CD4-positive, alpha-beta T cell treated with Interleukin-2 at 100 ng/mL for 4 hours (primary cell): Measurements from ENCODE around the gene NOL4L.

ENCODE experiments used
- DNase-seq: peaks from one replicate; pipeline ENCODE4 v3.0.0-alpha.2; 2020; ENCODE audit warnings: low spot score

The NOL4L gene

DNA sequence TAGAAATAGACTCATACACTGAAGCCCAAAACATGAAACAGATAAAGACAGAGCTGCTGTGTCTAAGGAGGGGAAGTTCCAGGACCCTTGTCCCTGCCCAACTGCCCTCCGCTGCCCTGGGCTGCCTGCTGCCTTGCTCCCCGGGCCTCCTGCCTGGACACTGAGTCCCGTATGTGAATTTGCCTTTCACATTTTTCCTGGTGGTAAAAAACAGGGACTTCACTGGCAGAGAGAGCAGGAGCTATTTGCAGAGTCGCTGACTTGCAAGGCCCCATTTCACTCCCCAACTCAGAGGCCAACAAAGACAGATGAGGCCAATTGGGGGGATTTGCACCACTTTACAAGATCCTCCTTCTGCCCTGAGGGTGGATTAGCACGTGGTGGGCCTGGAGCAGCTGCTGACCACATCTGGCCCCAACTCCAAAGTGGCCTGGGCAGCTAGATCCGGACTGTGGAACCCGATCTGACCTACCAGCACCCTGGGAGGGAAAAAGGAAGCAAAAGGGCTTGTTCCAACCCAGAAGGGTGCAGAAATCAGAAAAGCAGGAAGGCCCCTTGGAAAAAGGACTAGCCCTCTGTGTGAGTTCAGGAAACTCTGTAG lies 61.4 kb downstream of the NOL4L start:
- DNase-seq: no peak

DNA sequence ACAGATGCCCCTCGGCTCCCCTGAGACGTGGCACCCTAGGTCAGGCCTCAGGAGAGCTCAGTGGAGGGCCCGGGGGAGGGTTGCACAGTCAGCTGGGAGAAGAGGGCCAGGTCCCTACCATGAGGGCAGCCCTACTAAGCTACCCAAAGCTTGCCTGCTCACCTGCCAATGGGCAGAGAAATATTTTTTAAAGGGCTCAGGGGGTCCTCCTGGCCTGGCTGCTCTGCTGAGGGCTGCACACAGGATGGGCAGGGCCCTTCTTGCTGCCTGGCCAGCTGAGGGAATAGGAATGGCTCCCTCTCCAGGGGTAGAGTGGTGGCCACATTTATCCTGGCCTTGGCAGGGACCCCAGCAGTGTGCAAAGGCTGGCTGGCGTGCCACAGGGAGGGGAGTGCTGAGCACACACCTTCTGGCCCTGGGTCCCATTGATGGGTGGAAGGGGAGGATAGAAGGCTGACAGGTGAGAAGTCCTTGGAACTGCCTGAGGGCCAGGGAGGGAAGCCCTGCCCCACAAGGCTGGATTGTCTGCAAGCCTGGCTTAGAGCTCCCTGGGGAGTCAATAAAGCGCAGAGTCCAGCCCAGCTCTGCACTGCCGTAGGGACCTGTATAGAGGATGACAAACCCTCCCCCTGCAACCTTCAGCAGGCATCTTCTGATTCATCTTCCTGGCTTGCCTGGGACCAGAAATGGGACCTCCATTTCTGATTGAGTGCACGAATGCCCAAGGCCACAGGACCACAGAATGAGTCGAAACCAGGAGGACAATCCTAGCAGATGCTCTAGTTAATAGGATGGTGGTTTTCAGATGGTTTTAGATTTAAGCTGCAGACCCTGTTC lies 62.1 kb downstream of the NOL4L start:
- peak; percentile 33 for DNase-seq

DNA sequence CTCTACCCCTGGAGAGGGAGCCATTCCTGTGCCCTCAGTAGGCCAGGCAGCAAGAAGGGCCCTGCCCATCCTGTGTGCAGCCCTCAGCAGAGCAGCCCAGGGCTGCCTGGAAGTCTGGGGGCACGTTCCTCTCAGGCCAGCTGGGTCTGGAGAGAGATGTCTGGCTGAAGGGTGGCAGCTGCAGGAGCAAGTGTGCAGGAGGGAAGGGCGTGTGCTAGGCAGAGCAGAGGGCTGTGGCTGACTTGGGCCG lies 62.7 kb downstream of the NOL4L start:
- no peak for DNase-seq

DNA sequence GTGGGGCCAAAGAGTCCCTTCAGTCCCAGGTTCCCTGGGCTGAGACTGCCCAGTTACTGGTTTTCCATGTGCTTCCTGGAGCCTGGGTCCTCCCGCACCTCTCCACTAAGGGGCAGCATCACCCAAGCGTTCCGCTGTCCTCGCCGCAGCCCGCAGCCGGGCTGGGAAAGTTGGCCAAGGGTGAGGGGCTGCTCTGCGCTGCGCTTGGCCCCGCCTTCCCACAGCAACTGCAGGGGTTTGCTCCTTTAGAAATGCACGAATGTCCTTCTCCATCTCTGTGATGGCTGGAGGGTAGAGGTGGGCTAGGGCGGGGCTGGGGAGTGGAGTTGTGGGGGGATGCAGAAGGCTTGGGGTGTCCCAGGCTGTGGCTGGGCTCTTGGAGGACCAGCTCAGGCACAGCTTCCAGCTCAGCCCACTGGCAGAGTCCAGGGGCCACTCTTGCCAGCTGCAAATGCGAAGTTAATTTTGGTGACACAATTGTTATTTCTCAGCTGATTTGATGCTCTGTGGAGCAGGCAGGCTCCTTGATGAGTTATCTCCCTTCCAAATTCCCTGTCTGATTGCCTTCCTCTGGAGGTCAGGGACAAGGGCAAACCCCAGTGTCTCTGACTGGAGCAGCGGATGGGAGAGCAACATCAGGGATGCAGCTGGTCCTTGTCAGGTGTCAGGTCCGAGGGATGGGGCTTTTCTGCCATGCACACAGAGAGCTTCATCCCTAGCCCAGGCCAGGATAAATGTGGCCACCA lies 63.2 kb downstream of the NOL4L start:
- peak; percentile 70 for DNase-seq

DNA sequence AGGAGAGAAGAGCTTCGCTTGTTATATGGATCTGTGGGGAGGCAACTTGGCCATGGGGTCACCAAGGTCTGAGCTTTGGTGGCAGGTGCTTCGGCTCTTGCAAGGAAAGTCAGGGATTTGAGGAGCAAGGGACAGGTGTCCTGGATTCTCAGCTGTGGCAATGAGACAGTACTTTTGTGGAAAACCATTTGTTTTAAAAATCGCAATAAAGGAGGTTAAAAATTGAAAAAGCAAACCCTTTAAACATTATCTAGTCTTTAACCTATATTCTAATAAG lies 64.3 kb downstream of the NOL4L start:
- DNase-seq: no peak

DNA sequence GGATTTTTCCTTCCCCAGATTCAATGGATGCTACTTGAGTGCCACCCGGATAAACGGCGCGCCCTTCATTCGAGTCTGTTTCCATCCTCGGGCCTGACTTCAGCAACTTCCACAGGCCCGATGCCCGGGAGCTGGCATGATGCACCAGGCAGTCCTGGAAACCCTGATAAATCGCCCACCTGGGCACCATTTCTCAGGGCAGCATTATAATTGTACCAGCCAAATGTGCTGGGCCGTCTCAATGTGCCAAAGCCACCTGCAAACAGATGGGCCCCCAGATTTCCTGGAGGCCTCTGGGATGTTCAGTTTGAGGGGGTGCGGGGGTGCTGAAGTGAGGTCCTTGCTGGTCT lies 65.8 kb downstream of the NOL4L start:
- no peak for DNase-seq

DNA sequence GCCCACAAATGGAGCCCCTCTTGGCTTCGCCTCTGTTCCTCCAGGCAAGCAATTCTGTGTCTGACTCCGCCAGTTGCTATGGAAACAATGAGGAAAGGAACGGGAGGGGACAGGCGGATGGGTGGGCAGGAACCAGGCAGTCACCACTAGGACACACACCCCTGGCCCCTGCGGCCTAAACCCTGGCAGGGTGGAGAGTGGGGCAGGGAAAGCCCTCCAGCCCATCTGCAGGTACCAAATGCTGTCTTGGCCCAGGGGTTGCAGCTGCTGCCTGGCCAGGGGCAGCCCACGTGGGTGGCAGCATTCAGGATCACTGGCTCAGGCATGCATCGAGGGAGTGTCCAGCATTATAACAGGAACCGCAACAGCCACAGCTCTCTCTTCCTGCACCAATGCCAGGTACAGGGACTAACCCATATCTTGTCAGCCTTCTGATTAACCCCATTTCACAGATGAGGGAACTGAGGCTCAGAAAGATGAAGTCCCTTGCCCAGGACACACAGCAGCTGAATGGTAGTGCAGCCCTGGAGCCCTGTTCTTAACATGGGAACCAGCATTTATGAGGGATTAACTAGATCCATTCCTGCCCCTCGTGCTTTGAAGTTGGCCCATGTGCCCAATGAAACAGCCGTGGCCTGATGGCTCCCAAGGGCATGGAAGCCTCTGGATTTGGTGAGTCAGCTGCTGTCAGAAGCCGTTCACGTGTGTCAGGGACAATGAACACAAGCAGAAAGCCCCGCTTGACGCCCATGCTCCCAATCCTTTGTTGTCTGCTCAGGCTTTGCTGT lies 66.3 kb downstream of the NOL4L start:
- no peak for DNase-seq

DNA sequence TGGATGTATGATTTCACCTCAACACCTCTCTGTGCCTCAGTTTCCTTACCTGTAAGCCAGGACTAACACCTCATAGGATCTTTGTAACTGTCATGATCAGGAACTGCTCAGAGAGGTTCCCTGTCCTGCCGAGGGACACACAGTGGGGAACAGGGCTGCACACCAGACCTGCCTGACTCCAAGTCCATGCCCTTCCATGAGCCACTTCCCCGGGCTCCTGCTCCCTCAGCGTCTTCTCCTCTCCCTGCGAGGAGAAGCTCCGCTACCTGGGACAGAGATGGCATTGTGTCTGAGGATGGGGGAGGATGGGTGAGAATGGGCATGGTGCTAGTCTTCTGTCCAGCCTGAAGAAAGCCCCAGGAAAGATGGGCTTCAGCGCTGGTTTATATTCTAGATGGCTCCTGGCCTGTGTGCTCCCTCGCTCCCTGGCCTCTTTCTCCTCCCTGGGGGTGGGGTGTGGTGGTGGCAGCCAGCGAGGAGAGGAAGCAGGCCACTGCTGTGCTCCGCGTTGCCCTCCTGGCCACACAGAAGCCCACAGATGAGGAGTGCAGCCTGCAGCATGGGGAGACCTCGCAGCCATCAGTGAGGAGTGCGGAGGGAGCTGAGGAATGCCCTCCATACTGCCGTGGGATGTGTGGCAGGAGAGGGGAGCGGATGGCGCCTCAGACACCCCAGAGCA lies 67.1 kb downstream of the NOL4L start:
- DNase-seq: no peak

DNA sequence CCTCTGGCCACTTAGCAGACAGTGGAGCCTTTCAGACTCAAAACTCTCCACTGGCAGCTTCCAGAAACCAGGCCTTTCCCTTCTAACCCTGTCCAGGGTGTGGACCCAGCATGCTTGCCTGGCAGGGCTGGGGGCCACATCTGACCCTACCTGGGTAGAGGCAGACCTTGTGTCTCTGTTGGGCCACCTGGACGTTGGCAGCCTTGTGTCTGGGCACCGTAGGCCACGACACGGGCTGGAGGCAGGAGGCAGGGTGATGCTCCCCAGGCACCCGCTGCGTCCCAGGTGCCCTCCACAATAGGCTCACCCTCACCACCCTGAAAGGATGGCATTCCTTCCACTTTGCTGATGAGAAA lies 67.6 kb downstream of the NOL4L start:
- DNase-seq: no peak

DNA sequence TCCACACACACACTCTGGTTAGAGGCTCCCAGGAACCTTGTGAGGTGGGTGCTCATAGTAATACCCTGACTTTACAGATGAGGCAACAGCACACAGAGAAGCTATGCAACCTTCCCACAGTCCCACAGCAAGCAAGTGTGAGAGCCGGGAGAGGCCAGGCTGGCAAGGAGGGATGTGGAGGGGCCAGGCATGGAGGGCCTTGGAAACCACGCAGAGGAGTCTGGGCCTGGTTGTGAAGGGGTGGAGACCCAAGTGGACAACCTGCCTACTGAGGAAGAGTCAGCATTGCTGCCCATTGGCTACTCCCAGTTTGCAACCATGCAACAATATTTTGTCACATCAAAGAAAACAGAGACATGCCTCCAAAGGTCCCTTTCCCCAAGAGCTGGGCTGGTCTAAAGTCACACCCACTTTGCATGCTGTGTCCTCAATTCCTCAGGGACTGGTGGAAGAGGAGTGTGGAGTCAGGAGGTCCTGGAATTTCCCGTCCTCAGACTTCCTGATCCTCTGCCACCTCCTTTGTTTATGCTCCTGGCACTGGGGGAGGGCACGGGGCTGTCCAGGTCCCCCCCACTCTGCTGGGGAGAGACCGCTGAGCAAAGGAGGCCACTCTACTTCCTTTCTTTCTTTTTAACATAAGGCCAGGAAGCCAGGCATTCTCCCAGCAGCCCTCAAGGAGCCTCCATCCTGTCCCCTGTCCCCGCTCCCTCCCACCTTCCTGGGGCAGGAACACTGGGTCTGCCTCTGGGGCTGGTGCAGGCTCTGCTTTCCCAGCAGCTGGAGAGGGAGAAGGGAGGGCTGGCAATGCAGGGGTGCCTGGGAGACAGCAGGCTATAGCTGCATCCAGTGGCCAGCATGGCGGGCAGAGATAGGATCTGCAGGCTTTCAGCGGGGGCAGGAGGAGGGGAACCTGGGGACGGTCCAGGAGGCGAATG lies 68.3 kb downstream of the NOL4L start:
- DNase-seq: no peak

DNA sequence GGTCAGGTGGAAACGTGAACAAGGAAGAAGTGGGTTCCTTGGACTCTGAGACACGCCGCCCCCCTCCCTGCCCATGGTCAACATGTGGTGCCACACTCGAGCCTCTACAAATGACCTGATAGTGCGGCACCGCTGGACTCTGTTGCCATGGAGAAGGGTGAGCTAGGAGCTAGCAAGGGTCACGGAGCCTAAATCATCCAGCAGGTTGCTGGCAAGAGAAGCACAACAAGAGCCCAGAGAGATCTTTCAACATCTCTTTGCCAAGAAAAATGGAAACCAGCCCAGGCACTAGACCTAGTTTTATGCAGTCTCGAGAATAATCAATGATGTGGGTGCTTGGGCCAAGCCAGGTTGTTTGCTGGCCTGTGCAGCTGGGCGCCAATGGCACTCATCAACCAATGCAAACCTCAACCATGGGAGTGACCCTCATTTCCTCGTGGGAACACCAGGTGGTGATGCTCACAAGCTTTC lies 69.5 kb downstream of the NOL4L start:
- DNase-seq: no peak

DNA sequence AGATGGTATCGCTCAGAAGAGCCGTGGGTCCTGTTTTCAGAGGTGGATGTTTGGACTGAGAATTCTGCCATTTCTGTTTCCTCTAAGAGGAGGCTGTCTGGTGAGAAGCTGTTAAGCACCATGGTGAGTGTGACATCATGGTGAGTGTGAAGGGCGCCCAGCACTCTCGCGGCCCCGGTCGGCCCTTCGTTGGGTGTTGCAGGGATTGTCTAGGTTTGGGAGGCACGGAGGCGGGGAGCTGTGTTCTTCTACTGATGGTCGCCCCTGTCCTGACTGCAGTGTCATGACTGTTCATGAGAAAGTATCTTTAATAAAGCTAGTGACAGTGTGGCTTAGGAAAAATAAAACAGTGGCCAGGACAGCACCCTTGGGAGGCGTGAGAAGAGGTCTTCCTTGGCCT lies 70.4 kb downstream of the NOL4L start:
- no peak for DNase-seq

DNA sequence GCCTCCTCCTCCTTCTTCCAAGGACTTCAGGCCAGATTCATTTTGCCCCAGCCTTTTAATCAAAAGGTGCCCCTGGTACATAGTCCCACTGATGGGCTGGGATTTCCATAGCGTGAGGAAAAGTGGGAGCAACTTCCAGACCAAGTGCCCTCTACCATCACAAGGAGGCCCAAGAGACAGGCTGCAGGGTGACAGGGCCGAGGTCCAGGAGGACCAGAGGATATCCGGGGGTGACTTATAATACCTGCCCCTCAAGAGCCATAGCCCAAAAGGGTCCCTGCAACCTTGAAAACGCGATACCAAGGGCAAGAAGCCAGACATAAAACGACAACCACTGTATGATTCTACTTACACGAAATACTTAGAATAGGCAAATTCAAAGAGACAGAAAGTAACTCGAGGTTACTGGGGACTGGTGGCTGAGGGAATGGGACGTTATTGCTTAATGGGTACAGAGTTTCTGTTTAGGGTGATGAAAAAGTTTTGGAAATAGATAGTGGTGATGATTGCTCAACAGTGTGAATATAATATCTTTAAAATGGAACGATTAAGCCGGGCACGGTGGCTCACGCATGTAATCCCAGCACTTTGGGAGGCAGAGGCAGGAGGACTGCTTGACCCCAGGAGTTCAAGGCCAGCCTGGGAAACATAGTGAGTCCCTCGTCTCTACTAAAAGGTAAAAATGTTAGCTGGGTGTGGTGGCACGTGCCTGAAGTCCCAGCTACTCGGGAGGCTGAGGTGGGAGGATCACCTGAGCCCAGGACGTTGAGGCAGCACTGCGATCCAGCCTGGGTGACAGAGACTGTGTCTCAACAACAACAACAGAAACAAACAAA lies 71.9 kb downstream of the NOL4L start:
- no peak for DNase-seq

DNA sequence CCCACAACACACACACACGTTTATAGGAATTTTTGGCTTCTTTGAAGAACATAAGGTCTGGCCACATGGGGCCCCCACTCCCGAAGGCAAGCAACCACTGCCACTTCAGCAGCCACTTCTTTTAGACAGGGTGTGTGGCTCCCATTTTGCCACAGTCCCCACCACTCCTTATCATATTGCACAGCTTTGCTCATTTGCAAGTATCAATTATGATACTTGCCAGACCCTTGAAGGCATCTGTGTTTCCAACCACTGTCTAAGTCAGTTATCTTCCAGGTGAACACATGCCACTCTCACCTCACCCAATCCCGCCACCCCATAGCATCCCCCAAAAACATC lies 73.1 kb downstream of the NOL4L start:
- DNase-seq: no peak

DNA sequence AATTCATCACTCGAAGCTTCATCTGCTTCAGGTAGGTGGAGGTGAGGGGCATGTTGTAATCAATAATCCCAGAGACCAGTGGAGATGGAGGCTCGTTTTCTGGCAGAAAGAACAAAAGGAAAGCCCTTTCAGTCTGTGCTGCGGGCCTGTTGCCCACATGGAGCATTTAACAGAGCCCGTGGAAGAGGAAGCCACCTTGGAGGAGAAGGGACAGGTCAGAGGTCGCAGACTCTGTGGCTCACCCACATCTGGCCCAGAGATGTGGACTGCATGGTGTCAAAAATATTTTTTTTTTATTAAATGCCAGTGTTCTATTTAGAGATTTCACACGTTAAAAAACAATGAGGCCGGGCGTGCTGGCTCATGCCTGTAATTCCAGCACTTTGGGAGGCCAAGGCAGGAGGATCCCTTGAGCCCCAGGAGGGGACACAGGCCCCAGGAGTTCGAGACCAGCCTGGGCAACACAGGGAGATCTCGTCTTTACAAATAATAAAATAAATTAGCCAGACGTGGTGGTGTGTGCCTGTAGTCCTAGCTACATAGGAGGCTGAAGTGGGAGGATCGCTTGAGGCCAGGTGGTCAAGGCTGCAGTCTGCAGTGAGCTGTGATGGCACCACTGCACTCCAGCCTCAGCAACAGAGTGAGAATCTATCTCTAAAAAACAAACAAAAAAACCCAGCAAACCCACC lies 73.6 kb downstream of the NOL4L start:
- no peak for DNase-seq

DNA sequence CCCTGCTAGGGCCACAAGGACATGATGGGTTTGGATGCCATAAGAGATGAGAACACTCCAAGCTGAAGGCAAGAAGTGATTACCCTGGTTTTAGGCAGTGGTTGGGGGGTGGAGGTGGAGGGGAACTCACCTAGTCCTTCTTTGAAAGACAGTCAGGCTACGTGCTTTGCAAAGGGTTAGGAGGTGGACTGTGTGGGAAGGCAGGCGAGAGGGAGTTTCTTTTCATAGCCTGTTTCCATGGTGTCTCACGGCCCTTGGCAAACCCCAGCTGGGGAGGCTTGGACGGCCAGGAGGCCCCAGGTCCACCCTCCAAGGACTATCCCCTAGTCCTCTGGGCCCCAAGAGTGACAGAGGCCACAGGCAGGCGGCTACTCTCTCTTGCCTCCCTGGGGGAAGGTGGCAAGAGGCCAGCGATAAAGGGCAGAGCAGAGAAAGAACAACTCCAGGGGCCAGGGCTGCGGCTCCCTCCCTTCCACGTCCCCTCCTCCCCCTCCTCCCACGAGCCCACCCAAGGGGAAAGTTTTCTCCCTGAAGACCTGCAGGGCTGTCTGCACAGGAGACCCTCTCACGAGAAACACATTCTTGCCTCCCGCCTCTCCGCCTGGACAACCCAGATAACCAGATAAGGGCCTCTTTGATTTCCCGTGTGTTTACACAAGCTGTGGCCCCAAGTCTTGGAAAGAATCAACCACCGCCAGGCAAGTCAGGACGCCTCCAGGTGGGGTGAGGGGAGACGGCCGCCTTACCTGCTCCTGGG lies 74.4 kb downstream of the NOL4L start:
- no peak for DNase-seq

DNA sequence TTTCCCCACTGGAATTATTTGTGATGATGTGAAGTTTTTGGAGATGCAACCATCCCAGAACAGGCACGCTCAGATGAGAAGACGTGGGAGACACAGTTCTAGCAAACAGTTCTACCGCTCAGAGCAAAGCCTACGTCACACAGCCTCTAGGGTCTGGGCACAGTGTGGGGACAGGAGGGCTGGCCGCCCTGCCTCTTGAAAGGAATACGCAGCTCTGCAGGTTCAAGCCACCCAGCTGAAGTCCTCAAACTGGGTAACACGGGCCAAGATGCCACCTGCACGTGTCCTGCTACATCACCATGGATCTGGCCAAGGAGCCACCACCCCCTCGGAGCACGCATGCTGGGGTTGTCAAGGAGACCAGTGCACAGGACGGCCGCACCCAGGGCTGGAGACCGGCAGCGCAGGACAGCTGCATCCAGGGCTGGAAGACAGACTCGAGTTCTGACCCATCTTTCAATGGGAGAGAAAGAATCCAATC lies 75.0 kb downstream of the NOL4L start:
- DNase-seq: no peak

DNA sequence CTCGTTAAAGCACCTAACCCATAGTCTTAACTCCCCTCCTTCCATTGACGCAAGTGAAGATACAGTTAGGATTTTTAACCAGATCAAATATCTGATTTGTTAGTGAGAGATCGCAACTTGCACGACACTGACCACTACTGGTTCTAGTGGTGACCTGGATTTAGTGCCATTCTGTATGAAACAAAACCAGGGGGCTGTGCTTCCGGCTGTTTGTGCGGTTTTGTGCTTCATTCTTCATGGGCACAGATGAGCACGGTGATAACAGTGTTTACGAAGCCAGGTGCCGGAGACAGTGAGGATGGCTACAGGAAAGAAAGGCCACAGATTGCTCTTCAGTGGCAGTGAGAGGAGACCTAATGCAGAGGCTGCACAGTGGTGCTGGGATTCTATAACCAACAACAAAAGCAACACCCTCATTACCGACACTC lies 75.5 kb downstream of the NOL4L start:
- DNase-seq: peak; percentile 63

DNA sequence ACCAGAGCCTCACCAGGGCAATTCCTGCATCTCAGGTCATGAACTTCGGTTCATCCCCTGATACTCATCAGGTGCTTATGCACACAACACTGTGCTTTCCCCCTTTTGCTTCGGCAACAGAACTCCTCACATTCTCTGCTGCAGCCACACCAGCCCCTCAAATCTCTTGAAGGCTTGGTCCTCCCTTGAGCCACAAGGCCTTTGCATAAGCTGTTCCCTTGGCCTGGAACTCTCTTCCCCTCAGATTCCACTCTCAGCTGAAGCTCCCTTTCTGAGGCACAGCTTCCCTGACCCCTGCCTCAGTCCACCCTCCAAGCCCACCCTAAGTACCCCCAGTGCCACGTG lies 76.4 kb downstream of the NOL4L start:
- DNase-seq: no peak
